ENCODE results near the gene FBLN2. TPM values are rescaled to one million over a fixed set of nuclear protein-coding genes. Genes with fewer than 3 reads are reported as not detected.

FBLN2 gene
- total RNA-seq, 4 donors from 2014 or later = 75.7 to 159 (median 89.8) TPM

DNA sequence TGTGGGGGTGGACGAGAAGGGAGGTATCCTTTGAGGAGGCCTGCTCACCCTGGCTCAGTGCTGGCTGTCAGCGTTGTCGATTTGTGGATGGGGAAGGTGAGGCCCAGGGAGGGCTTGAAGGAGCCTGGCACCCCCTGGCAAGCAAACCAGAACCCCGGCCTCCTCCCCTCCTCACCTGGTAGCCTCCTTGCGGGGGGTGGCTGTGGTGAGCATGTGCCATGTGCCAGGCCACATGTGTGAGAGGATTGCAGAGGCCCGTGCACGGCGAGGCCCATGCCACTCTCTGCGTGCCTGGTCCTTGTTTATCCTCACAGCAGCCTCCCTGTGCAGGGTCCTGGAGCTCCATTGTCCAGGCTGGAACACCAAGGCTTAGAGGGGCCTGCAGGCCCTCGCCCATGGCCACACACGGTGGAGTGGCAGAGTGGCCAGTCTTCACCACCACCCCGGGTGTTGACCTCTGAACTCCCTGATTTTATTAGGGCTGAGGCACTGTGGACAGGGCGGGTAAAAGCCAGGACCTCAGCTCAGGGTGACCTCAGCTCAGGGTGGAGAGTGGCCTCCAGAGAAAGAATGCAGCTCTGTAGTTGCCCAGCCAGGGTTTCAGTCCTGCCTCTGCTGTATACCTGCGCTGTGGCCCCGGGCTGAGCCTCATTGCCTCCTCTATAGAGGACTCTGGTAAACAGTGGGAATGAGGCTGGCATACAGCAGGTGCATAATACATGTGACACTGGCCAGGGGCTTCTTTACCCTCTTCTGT lies 39.7 kb upstream of the FBLN2 start:
- TF ChIP-seq POLR2A (IDR thresholded peaks at IDR 0.05) = no peak

GRCh38 chr3:13509816-13510192 lies 39.1 kb upstream of the FBLN2 start:
- DNase-seq = no peak
- intact Hi-C loops (cut with DNase I) = no loop called here

More for the DNA sequence above, 39.7 kb upstream of the FBLN2 start:
- 82 to 92% methylated on average over 12 to 14 of the region's 15 CpGs for WGBS, 2 donors
- Histone ChIP-seq H3K27ac (no peak overlapping the region), H3K9me3 (no peaks in the 10 kb centered on the region), H3K36me3 (no peaks in the 10 kb centered on the region), H3K4me1 (no peaks in the 10 kb centered on the region), H3K4me3 (replicated peaks in 1 of 3) (no peak overlapping the region), H3K27me3 (no peaks in the 10 kb centered on the region)
- intact Hi-C loops (cut with DNase I) = no loop called here
- no peak for DNase-seq

DNA sequence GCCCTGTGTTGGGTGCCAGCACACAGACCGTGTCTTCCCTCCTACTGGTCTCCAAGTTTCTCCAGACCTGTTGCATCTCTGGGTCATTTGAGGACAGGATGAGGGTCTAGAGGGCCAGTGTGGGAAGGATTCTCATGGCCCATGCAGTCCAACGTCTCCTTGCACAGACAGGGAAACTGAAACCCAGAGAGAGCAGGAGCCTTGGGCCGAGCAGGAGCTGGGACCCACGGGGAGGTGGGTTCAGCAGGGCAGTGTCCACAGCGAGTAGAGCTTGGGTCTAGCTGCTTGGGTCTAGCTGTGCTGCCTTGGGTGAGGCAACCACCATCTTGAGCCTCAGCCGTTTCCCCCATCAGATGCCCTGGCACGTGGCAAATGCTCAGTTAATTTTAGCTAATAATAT lies 36.5 kb upstream of the FBLN2 start:
- Histone ChIP-seq H3K4me3 (replicated peaks in 1 of 3) (no peak overlapping the region), H3K27me3 (no peaks in the 10 kb centered on the region), H3K27ac (no peak overlapping the region), H3K36me3 (no peaks in the 10 kb centered on the region), H3K9me3 (no peaks in the 10 kb centered on the region), H3K4me1 (no peaks in the 10 kb centered on the region)
- WGBS, 2 donors = 86 to 92% methylated on average over 7 of the region's 7 CpGs
- no peak for DNase-seq
- intact Hi-C loops (cut with DNase I) = no loop called here
- TF ChIP-seq, protein P1, sequence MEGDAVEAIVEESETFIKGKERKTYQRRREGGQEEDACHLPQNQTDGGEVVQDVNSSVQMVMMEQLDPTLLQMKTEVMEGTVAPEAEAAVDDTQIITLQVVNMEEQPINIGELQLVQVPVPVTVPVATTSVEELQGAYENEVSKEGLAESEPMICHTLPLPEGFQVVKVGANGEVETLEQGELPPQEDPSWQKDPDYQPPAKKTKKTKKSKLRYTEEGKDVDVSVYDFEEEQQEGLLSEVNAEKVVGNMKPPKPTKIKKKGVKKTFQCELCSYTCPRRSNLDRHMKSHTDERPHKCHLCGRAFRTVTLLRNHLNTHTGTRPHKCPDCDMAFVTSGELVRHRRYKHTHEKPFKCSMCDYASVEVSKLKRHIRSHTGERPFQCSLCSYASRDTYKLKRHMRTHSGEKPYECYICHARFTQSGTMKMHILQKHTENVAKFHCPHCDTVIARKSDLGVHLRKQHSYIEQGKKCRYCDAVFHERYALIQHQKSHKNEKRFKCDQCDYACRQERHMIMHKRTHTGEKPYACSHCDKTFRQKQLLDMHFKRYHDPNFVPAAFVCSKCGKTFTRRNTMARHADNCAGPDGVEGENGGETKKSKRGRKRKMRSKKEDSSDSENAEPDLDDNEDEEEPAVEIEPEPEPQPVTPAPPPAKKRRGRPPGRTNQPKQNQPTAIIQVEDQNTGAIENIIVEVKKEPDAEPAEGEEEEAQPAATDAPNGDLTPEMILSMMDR (IDR thresholded peaks at IDR 0.05) = no peak
- TF ChIP-seq POLR2A (IDR thresholded peaks at IDR 0.05) = no peak

More at GRCh38 chr3:13509816-13510192, 39.1 kb upstream of the FBLN2 start:
- TF ChIP-seq, protein P1 (IDR thresholded peaks at IDR 0.05) = no peak
- TF ChIP-seq POLR2A (IDR thresholded peaks at IDR 0.05) = no peak
- Histone ChIP-seq H3K36me3 (no peaks in the 10 kb centered on the region), H3K27me3 (no peaks in the 10 kb centered on the region), H3K4me1 (no peaks in the 10 kb centered on the region), H3K9me3 (no peaks in the 10 kb centered on the region), H3K27ac (no peak overlapping the region), H3K4me3 (replicated peaks in 1 of 3) (no peak overlapping the region)
- WGBS, 2 donors = 91 to 96% methylated on average over 3 to 7 of the region's 8 CpGs

- no peaks in the 10 kb centered on the region for H3K36me3 ChIP-seq
- H3K27ac ChIP-seq = peak overlapping the region in 2 of 3 donors; percentile 33 to 51
- no peak for DNase-seq
- peaks cover 0 to 5% of the 10 kb centered on the region in 2 donors for H3K4me1 ChIP-seq
- intact Hi-C loops (cut with DNase I) = no loop called here
- WGBS, 2 donors = 42 to 57% methylated on average over 10 to 20 of the region's 20 CpGs
- H3K4me3 ChIP-seq (replicated peaks in 1 of 3) = no peak overlapping the region
- no peaks in the 10 kb centered on the region for H3K27me3 ChIP-seq
- no peak for TF ChIP-seq POLR2A (IDR thresholded peaks at IDR 0.05)
- TF ChIP-seq, protein P1 (IDR thresholded peaks at IDR 0.05) = no peak
- no peaks in the 10 kb centered on the region for H3K9me3 ChIP-seq
Measured at GRCh38 chr3:13513051-13513912, 35.6 kb upstream of the FBLN2 start.

GRCh38 chr3:13513913-13514517 lies 34.9 kb upstream of the FBLN2 start:
- Histone ChIP-seq H3K27me3 (no peaks in the 10 kb centered on the region), H3K27ac (peak overlapping the region in 2 of 3 donors; percentile 30 to 33), H3K4me1 (peaks cover 0 to 10% of the 10 kb centered on the region in 2 donors), H3K36me3 (no peaks in the 10 kb centered on the region), H3K9me3 (no peaks in the 10 kb centered on the region), H3K4me3 (replicated peaks in 1 of 3) (no peak overlapping the region)
- intact Hi-C loops (cut with DNase I) = no loop called here
- no peak for TF ChIP-seq POLR2A (IDR thresholded peaks at IDR 0.05)
- TF ChIP-seq, protein P1 (IDR thresholded peaks at IDR 0.05) = no peak
- 76 to 78% methylated on average over 4 to 9 of the region's 10 CpGs for WGBS, 2 donors
- DNase-seq = no peak
